GM19455 (cell line): ENCODE results near the gene CPA1.

Experiments
- ATAC-seq: cut with Tn5 transposase; IDR thresholded peaks from one replicate; pipeline ENCODE4 v1.9.1; 2021; ENCODE audit not compliant: unreplicated experiment

Gene CPA1

GRCh38 chr7:130379921-130380860 is at the start of gene CPA1:
Gene CPA1, plus strand, starts transcription at chr7:130380494. Its CDS starts 27 bp downstream, at chr7:130380521.
- no peak for ATAC-seq

GRCh38 chr7:130332259-130333053 is 47.8 kb upstream of the CPA1 start:
- ATAC-seq: no peak

DNA sequence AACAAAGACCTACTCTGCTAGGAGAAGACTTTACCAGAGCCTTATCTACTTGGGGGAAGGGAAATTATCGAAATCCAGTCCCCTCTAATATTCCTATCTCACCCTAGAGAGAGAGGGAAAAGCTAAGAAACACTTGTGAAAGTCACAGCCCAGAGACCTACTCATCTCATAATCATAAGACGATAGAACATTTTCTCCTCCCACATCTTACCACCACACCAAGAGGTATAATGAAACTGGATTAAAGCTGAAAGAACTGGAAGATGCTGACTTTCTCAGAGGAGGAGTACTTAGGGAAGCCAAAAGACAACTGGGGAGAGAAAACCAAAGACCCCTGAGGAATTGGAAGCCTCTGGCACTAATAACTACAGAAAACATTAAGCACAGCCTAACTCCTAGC is 46.5 kb upstream of the CPA1 start:
- ATAC-seq: no peak

DNA sequence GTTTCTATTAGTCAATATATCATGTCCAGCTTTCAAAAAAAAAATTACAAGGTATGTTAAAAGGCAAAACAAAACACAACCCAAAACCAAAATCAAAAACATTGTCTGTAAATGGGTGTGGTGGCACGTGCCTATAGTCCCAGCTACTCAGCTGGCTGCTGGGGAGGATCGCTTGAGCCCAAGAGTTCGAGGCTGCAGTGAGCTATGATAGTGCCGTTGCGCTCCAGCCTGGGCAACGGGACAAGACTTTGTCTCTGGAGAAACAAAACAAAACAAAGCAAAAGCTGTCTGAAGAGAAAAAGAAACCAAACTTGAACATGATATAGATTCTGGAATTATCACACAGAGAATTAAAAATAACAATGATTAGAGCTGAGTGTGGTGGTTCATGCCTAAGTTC is 46.0 kb upstream of the CPA1 start:
- no peak for ATAC-seq

DNA sequence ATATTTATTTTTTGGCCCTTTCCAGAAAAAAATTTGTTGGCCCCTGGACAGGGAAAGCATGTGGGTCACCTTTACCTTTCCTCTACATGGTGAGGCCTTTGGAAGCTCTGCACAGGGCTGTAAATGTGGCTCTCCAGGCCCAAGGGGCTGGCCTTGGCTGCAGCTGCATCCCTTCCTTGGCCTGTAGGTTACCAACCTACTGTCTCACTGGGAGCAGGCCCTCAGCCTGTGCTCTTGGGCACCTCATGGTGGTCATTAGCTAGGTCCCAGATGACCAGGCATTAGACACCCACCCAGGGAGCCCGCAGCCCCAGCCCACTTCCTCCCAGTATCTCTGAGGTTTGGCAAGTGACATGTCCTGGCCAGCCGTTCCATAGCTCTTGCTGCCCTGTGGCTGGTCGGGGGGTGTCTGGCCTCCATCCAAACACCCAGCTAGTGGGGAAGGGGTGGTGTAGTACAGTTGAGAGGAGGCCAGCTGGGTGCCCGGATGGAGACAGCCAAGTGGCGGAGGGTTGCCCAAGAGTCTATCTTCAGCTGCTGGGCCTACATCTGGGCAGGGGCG is 42.8 kb upstream of the CPA1 start:
- no peak for ATAC-seq

DNA sequence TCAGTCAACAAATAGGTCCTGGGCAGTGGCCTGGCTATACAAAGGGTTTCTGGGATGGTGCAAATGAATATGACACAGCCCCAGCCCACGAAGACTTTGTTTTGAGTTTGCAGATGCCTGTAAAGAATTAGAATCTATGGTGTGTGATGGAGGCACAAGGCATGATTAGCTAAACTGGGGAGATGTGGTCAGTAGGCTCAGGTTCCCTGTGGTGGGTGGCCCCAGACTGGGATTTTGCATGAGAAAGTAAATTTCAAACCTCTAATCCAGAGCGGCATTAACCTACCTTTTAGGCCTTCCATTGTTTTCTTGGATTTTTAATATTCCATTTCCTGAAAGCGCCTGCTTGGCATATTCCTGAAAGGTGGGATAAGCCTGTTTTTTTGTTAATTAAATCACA is 42.1 kb upstream of the CPA1 start:
- no peak for ATAC-seq

DNA sequence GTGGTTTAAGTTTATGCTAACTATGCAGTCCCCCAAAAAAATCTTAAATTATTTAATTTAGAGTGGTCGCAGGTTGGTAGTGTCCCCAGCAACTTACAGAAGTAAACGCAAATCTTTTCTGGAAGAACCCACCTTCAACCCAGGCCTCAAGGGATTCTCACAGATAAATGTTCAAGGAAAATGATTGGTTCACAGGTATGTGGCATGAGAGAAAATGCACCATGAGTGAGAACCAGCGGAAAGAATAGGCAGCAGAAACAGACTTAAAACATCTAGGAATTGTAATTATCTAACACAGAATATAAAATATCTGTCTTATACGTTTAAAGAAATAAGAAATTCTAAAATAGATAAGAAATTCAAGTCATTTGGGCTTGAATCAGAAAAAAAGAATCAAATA is 38.4 kb upstream of the CPA1 start:
- no peak for ATAC-seq

DNA sequence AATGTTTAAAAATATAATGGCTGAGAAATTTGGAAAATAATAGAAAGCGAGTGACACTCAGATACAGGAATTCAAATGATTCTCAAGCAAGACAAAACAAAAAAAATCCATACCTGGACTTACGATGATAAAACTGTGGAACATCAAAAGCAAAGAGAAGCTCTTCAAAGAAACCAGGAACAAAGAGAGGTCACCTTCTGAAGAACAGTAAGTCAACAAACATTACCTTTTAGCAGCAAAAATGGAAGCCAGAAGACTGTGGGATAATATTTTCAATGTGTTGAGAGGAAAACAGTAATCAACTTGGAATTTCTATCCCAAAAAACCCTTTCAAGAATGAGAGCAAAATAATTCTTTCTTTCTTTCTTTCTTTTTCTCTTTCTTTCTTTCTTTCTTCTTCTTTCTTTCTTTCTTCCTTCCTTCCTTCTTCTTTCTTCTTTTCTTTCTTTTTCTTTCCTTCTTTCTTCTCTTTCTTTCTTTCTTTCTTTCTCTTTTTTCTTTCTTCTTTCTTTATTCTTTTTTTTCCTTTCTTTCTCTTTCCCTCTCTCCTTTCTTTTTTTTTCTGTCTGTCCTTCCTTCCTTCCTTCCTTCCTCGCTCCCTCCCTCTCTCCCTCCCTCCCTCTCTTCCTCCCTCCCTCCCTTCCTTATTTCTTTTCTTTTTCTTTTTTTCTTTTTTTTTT is 37.5 kb upstream of the CPA1 start:
- ATAC-seq: no peak

DNA sequence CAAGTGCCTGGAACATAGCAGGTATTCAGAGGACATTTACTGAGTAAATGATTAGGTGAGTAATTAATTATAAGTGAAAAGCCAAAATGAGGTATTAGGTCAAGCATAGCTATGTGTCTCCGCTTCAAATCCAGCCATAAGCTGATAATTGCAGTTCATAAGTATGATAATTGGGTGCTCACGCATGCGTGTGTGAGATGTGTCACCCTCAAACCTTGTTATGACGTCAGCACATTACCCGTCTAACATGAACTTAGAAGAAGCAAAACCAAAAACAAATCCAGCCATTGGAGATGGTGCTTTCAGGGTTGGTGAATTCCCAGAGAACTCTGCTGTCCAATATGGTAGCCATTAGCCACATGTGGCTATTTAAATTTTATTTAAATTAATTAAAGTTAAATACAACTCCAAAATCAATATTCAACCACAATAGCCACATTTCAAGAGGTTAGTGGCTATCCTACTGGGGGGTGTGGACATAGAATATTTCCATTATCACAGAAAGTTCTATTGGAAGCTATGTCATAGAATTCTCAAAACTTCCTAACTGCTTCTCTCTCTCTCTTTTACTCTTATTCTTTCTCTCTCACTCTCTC is 35.9 kb upstream of the CPA1 start, which contains the start of gene CPA5:
Gene CPA5, plus strand, starts transcription at position 546 of the 596 bp plus-strand sequence. CDS start 1,670 bp downstream, outside the sequence.
- ATAC-seq: no peak

DNA sequence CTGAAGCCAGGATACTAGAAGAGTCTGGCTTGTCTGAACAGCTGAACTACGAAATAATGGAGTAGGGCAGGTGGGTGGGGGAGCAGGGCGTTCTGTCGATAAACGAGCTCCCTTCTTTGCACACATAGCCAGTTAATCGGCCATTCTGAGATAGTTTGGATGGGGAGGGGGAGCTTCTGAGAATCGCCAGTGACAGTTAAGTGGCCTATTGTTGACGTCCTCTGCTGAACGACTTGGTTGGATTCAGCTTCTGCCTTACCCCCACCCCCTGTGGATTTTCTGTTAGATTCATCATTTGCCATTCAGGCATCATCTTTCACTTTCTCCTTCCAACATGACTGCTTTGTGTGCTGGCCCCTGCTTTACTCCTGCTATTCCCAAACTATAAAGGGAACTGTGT is 35.2 kb upstream of the CPA1 start:
- no peak for ATAC-seq

DNA sequence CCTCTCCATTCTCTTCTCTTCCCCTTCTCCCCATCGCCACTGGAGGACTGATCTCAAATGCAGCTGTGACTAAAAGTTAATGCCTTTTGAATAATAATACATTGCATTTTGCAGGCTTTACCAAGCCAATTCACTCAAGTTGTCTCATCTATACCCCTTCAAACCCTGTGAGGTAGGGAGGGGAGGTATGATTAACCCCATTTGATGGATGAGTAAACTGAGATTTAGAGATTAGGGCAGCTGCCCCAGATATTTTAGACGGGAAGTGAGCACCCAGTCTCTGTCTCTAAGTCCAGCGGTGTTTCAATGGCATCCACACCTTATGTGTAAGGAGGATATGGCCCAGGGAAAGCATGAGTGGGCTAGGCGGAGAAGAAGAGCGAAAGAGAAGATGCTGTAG is 34.6 kb upstream of the CPA1 start:
- no peak for ATAC-seq

- ATAC-seq: no peak
Observed at GRCh38 chr7:130346177-130346905, 34.0 kb upstream of the CPA1 start.

DNA sequence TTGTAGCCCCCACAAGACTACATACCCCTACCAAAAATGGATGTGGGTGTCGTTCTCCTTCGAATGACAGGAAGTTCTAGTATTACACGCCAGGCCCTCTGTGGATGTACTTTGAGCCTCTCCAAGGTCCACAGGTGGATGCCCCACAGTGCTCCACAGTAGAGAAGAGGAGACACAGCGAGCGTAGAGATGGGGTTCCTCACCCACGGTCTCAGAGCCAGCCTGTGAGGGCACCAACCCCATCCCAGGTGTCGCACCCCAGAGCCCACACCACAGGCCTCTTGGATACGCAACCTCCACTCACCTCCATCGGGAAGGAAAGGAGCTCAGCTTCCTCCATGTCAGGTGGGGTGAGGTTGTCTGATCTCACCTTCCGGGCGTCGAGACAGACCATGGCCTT is 33.4 kb upstream of the CPA1 start:
- ATAC-seq: no peak

DNA sequence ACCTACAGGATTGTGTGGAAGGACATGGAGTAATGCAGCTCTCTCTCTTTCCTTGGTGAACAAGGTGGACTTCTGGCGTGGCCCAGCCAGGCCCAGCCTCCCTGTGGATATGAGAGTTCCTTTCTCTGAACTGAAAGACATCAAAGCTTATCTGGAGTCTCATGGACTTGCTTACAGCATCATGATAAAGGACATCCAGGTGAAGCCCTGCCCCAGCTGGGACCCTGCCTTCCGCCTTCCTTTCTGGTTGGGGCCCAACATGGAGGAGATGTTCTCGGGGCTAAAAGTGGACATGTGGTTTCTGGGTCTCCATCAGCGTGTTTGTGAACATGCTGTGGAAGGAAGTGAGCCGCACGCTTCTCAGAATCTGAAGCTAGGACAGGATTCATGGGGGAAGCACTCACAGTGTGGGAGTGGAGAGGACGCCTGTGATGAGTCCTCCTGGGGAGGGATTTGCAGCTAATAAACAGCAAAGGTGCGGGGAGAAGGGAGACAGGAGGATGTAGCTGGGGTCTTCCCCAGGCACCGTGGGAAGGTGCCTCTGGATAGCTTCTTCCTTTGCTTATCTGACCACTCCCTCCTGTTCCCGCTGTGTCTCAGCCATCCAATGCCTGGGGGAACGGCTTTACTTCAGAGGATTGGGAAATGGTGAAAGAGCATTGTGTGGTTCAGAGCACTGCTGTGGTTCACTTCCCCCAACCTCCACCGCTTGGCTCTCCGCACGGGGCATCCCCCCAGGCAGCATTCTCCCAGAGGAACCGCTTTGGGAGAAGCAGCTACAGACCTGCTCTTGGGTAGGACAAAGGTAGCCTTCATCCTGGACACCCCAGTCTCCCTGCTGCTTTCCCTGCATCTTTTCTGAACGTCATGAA is 30.1 kb upstream of the CPA1 start:
- no peak for ATAC-seq

GRCh38 chr7:130350945-130351790 is 29.1 kb upstream of the CPA1 start:
- no peak for ATAC-seq

DNA sequence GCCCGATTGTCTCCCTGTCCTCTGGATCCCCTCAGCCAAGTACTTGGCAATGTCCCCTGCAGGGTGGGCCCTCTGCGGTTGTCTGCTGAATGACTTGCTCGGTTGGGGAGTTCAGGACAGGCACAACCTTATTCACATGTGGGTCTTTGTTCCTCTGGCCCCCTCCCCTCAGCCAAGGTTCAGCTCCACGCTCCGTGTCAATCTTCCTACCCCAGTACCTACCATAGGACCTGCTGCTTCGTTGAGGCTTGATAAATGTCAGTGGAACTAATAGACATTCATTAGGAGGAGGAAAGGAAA is 28.6 kb upstream of the CPA1 start:
- ATAC-seq: no peak

GRCh38 chr7:130352194-130353074 is 27.9 kb upstream of the CPA1 start:
- ATAC-seq: no peak
